ENCODE data around the gene VAMP8. TPM values are rescaled to one million over a fixed set of nuclear protein-coding genes. Genes with fewer than 3 reads are reported as not detected.

The VAMP8 gene
- total and polyA plus RNA-seq, 2 donors (not counting 3 experiments of a cell fraction or from before 2014, with no cell fraction given), result 39.0 to 68.7 TPM

- Histone ChIP-seq H3K27me3 (ENCODE audit: control insufficient read depth in 2 of 2, insufficient read depth in 2 of 2, low read length in 2 of 2) (no peaks in the 10 kb centered on the region), H3K36me3 (ENCODE audit: control insufficient read depth in 2 of 2, extremely low read depth in 1 of 2, insufficient read depth in 2 of 2, low read length in 2 of 2) (peaks cover 25 to 35% of the 10 kb centered on the region in 2 experiments), H2AFZ (ENCODE audit: low read depth, low read length) (no peak overlapping the region), H3K27ac (ENCODE audit: insufficient read depth, low read depth, low read length) (no peak overlapping the region), H3K9me1 (replicated peaks; ENCODE audit: control insufficient read depth, extremely low read depth, insufficient read depth, low read length) (no peaks in the 10 kb centered on the region), H3K4me1 (ENCODE audit: control insufficient read depth, extremely low read depth, insufficient read depth, low read length) (peaks cover 37% of the 10 kb centered on the region), H3K4me3 (replicated peaks in 1 of 3; ENCODE audit: insufficient read depth in 1 of 3, low read depth in 1 of 3, low read length in 3 of 3) (peak overlapping the region in 1 of 3 experiments; percentile 96), H3K79me2 (ENCODE audit: control insufficient read depth, insufficient read depth, low read length) (peaks cover 51% of the 10 kb centered on the region), H3K4me2 (ENCODE audit: insufficient read depth, low read length) (peak overlapping the region; percentile 97), H3K9ac (replicated peaks; ENCODE audit: extremely low read depth, insufficient read depth, low read length) (no peak overlapping the region), H3K9me3 (replicated peaks; ENCODE audit: control insufficient read depth, insufficient read depth, low read length) (no peaks in the 10 kb centered on the region), H4K20me1 (replicated peaks; ENCODE audit: control insufficient read depth, extremely low read depth, insufficient read depth, low read length) (peaks cover 4% of the 10 kb centered on the region)
- dilution Hi-C loops (cut with MboI; ENCODE audit: extremely low pct_ligation_motif_present, low sequenced_read_pairs) (no loop called here), intact Hi-C loops (cut with micrococcal nuclease) (no loop called here)
- FAIRE-seq, result no peak
- no peak for TF ChIP-seq EZH2 (IDR thresholded peaks at IDR 0.05; ENCODE audit: borderline replicate concordance, low read depth, low read length, severe bottlenecking)
- no peak for TF ChIP-seq CTCF (IDR thresholded peaks at IDR 0.05; ENCODE audit: extremely low read depth in 1 of 2, insufficient read depth in 1 of 2, low read depth in 1 of 2, low read length in 2 of 2)
- no peak for TF ChIP-seq FOS (IDR thresholded peaks at IDR 0.05; ENCODE audit: borderline replicate concordance, insufficient read depth, low read length)
- TF ChIP-seq POLR2A (IDR thresholded peaks at IDR 0.05; ENCODE audit: low read depth, low read length), result no peak
- no peak for TF ChIP-seq POLR2AphosphoS5 (IDR thresholded peaks at IDR 0.05; ENCODE audit: insufficient read depth, low read depth, low read length)
- no peak for TF ChIP-seq GATA2 (IDR thresholded peaks at IDR 0.05; ENCODE audit: insufficient read depth, insufficient read length, low read depth, low read length)
- no peak for TF ChIP-seq MAX (IDR thresholded peaks at IDR 0.05; ENCODE audit: insufficient read depth, insufficient read length)
- TF ChIP-seq JUN (IDR thresholded peaks at IDR 0.05; ENCODE audit: borderline replicate concordance, insufficient read depth, insufficient read length, low read depth), result no peak
- no peak for TF ChIP-seq MYC (IDR thresholded peaks at IDR 0.05; ENCODE audit: low read depth, low read length)
- POLR2A ChIA-PET, result interaction anchor here (4.5 kb wide), 1 partner anchor 8 kb away, joined by 73 read pairs; no protein-coding TSS in a partner anchor
- no peak for DNase-seq (ENCODE audit: low read depth, low spot score)
- BruUV-seq (replicated peaks), result no TSS peak
- CTCF ChIA-PET, result interaction anchor here (1.6 to 5.1 kb wide), 3 partner anchors 10 to 188 kb away, joined by 3 to 63 read pairs (median 33); partner anchors contain the start of genes ELMOD3, RETSAT and SH2D6
Measured at GRCh38 chr2:85541753-85542457, 35.5 kb upstream of the VAMP8 start.

Measured in endothelial cell of umbilical vein (primary cell).